Parathyroid adenoma (tissue), 2 donors: ENCODE data around the gene IKZF1.

Source experiments
- H2AFZ ChIP-seq: fragments of 300-600 bp; sonication (generic); one replicate; pipeline ENCODE4 v1.7.0; 2017; ENCODE audit warnings: antibody characterized with exemption, mild to moderate bottlenecking
- H3K27ac ChIP-seq: fragments of 300-600 bp; sonication (generic); one replicate; pipeline ENCODE4 v1.7.0; 2017
- H3K27me3 ChIP-seq: fragments of 300-600 bp; sonication (generic); one replicate; pipeline ENCODE4 v1.7.0; 2017; ENCODE audit warnings: low read length; ENCODE audit not compliant: control insufficient read depth, insufficient read depth
- H3K36me3 ChIP-seq: fragments of 300-600 bp; sonication (generic); one replicate; pipeline ENCODE4 v1.7.0; 2017; ENCODE audit warnings: low read length; ENCODE audit not compliant: control insufficient read depth, insufficient read depth
- H3K4me1 ChIP-seq: fragments of 300-600 bp; sonication (generic); one replicate; pipeline ENCODE4 v1.7.0; 2017; ENCODE audit warnings: control low read depth
- H3K4me2 ChIP-seq: fragments of 300-600 bp; sonication (generic); one replicate; pipeline ENCODE4 v1.7.0; 2017; ENCODE audit warnings: low read length
- H3K4me3 ChIP-seq: fragments of 300-600 bp; sonication (generic); one replicate; pipeline ENCODE4 v1.7.0; 2017; ENCODE audit warnings: low read depth, low read length
- H3K79me2 ChIP-seq: fragments of 300-600 bp; sonication (generic); one replicate; pipeline ENCODE4 v1.7.0; 2017; ENCODE audit warnings: control low read depth
- H3K9ac ChIP-seq: fragments of 300-600 bp; sonication (generic); one replicate; pipeline ENCODE4 v1.7.0; 2017; ENCODE audit warnings: mild to moderate bottlenecking
- H3K9me3 ChIP-seq: fragments of 300-600 bp; sonication (generic); one replicate; pipeline ENCODE4 v1.7.0; 2017; ENCODE audit warnings: low read length; ENCODE audit not compliant: control insufficient read depth
- CTCF ChIP-seq: fragments of 300-600 bp; sonication (generic); IDR thresholded peaks from one replicate; pipeline ENCODE4 v1.7.0; 2017; ENCODE audit warnings: antibody characterized with exemption, mild to moderate bottlenecking
- donor health status: primary hyperparathyroidism.

IKZF1 gene

DNA sequence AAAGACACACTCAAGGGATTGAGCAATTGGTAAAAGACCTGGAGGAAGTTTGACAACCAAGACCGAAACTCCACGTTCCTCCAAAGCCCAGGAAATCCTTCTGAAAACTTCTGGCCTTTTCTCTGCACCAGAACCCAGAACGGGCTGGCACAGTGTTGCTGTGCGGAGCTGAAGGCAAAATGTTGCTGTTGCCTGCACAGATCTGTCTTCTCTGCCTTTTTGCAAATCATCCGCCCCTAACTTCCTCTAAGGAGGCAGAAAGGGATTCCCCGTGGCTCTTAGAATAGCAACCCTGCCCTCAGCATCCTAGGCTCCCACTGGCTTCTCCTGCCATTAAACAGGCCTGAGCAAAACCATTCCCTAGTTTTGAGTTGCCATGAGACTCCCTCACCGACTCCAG, 100.7 kb downstream of the IKZF1 start:
- no peak overlapping the region for H3K4me3 ChIP-seq
- no peak overlapping the region for H3K27ac ChIP-seq
- H3K4me1 ChIP-seq = no peaks in the 10 kb centered on the region
- H3K36me3 ChIP-seq = no peaks in the 10 kb centered on the region
- no peak for TF ChIP-seq CTCF
- H3K79me2 ChIP-seq = no peaks in the 10 kb centered on the region
- no peaks in the 10 kb centered on the region for H3K27me3 ChIP-seq
- no peaks in the 10 kb centered on the region for H3K9me3 ChIP-seq
- no peak overlapping the region for H3K4me2 ChIP-seq
- H3K9ac ChIP-seq = no peak overlapping the region
- H2AFZ ChIP-seq = no peak overlapping the region

DNA sequence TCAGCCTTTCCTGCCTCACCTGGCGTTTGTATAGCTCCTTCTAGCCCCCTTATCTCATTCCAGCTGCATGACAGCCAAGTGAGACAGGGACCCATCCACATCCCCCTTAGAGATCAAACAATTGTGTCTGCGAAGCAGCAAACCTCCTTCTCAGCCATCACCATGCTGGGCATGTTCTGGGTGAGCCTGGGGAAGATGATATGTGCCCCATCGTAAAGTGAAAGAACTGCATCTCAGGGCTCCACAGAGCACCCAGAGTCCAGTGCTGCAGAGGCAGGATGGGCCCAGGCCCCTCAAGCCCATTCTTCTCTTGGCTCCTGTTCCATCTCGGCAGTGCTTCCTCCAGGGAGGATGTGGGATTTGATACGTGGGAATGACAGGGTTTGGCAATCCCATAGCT, 102.4 kb downstream of the IKZF1 start:
- H3K9ac ChIP-seq = no peak overlapping the region
- no peaks in the 10 kb centered on the region for H3K9me3 ChIP-seq
- no peaks in the 10 kb centered on the region for H3K4me1 ChIP-seq
- H3K27me3 ChIP-seq = no peaks in the 10 kb centered on the region
- no peak overlapping the region for H3K27ac ChIP-seq
- no peak overlapping the region for H3K4me2 ChIP-seq
- H3K4me3 ChIP-seq = no peak overlapping the region
- H3K79me2 ChIP-seq = no peaks in the 10 kb centered on the region
- H2AFZ ChIP-seq = no peak overlapping the region
- no peak for TF ChIP-seq CTCF
- H3K36me3 ChIP-seq = no peaks in the 10 kb centered on the region

GRCh38 chr7:50409856-50410745, 105.6 kb downstream of the IKZF1 start:
- H3K4me1 ChIP-seq = no peaks in the 10 kb centered on the region
- no peak for TF ChIP-seq CTCF
- H3K27ac ChIP-seq = no peak overlapping the region

DNA sequence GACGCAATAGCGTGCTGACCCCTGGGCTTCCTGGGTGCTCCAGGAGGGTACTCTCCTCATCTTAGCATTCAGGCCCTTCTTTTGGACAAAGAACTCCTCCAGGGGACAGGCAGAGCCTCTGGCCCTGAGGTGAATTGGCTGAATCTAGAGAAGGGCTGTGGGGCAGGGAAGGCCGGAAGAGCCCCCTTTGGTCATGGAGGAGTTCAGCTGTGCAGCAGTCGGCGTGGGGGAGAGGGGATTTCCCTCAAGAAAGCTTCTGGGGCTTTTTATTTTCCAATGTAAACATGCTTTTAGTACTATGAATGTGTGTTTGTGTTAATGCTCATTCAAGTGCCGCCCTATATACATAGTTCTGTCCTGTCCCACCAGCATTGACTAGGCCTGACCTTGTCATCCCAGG, 106.8 kb downstream of the IKZF1 start:
- H3K9me3 ChIP-seq = no peaks in the 10 kb centered on the region
- H3K9ac ChIP-seq = no peak overlapping the region
- no peaks in the 10 kb centered on the region for H3K4me1 ChIP-seq
- H3K27ac ChIP-seq = no peak overlapping the region
- no peaks in the 10 kb centered on the region for H3K27me3 ChIP-seq
- no peak overlapping the region for H2AFZ ChIP-seq
- H3K36me3 ChIP-seq = no peaks in the 10 kb centered on the region
- H3K4me2 ChIP-seq = no peak overlapping the region
- no peaks in the 10 kb centered on the region for H3K79me2 ChIP-seq
- no peak for TF ChIP-seq CTCF
- H3K4me3 ChIP-seq = no peak overlapping the region

More at GRCh38 chr7:50409856-50410745, 105.6 kb downstream of the IKZF1 start:
- Histone ChIP-seq H3K9ac (no peak overlapping the region), H3K9me3 (no peaks in the 10 kb centered on the region), H3K27me3 (no peaks in the 10 kb centered on the region), H3K4me2 (no peak overlapping the region), H3K4me3 (no peak overlapping the region), H3K79me2 (no peaks in the 10 kb centered on the region), H2AFZ (no peak overlapping the region), H3K36me3 (no peaks in the 10 kb centered on the region)

DNA sequence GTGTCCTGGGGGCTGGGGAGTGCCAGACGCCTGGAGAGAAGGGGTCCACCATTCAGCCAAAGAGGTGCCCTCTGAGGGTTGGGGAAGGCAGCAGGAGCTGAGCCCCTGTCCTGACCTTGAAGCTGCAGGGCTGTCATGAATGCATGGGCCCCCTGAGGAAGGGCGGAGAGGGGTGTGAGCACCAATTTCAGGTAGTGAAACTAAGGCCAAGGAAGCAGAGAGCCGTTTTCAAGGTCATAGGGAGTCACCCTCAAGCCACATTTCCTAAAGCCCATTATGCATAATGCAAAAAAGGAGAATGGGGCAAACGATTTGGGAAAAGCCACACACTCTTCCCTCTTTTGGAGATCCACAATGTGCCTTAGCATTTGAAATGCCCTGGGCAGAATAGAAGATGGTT, 108.5 kb downstream of the IKZF1 start:
- Histone ChIP-seq H3K27ac (no peak overlapping the region), H3K4me1 (no peaks in the 10 kb centered on the region), H3K27me3 (no peaks in the 10 kb centered on the region), H3K4me3 (no peak overlapping the region), H3K36me3 (no peaks in the 10 kb centered on the region), H3K79me2 (no peaks in the 10 kb centered on the region), H3K4me2 (no peak overlapping the region), H3K9ac (no peak overlapping the region), H2AFZ (no peak overlapping the region), H3K9me3 (no peaks in the 10 kb centered on the region)
- no peak for TF ChIP-seq CTCF
